GM12872 (cell line): Measurements from ENCODE around the gene FAM149B1.

Source experiments
- TF ChIP-seq, protein P1 (sequence below): IDR thresholded peaks from 3 replicates; pipeline ENCODE4 v1.5.1; 2011; ENCODE audit warnings: low read depth, mild to moderate bottlenecking, low read length, moderate library complexity; ENCODE audit not compliant: insufficient read depth

The FAM149B1 gene

DNA sequence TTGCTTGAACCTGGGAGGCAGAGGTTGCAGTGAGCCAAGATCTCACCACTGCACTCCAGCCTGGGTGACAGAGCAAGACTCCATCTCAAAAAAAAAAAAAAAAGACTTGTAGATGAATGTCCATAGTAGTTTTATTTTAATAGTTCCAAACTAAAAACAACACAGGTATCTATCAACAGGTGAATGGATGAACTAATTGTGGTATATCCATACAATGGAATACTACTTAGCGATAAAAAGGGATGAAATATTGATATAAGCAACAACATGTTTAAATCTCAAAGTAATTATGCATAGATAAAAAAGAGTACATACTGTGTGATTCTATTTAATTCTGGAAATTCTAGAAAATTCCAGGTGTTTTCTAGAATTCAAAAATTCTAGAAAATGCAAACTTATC lies 122.0 kb downstream of the FAM149B1 start:
- TF ChIP-seq, protein P1, sequence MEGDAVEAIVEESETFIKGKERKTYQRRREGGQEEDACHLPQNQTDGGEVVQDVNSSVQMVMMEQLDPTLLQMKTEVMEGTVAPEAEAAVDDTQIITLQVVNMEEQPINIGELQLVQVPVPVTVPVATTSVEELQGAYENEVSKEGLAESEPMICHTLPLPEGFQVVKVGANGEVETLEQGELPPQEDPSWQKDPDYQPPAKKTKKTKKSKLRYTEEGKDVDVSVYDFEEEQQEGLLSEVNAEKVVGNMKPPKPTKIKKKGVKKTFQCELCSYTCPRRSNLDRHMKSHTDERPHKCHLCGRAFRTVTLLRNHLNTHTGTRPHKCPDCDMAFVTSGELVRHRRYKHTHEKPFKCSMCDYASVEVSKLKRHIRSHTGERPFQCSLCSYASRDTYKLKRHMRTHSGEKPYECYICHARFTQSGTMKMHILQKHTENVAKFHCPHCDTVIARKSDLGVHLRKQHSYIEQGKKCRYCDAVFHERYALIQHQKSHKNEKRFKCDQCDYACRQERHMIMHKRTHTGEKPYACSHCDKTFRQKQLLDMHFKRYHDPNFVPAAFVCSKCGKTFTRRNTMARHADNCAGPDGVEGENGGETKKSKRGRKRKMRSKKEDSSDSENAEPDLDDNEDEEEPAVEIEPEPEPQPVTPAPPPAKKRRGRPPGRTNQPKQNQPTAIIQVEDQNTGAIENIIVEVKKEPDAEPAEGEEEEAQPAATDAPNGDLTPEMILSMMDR: no peak

DNA sequence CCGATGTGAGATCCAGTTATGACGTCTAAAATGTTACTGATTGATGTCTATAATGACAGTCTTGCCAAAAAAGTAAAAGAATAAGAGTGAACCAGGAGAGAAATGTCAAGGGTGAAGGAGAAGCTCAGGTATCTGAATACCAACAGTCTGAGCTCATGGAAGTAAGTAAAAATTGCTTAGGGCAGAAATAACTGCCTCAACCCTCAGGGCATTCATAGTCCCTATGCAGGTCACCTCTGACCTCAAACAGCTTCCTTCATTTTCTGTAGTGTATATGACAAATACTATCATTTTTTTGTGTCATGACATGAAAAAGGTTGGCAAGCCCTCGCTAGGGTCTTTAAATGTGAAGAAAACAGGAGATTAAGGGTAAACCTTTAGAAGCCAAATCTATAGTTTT lies 125.5 kb downstream of the FAM149B1 start:
- TF ChIP-seq, protein P1: no peak
